ENCODE measurements around the gene SBSN. TPM values are rescaled to one million over a fixed set of nuclear protein-coding genes. Genes with fewer than 3 reads are reported as not detected.

The SBSN gene
- total RNA-seq, 1 experiment from 2014 or later: 0.15 TPM

DNA sequence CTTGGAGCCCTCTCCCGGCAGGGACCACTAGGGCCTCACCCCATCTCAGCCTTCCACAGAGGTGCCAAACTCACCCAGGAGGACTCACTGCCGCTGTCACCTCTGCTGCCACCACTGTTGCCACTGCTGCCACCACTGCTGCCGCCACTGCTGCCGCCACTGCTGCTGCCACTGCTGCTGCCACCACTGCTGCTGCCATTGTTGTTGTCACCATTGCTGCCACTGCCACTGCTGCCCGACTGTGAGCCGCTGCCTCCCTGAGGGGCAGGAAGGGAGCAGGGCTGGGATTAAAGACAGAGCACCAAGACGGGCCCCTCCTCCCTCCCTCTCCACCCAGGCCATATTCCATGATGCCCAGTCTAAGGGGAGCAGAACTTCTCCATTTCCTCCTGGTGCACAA is 16.8 kb downstream of the SBSN start:
- Mint-ChIP-seq H3K4me1 (peaks cover 22 to 40% of the 10 kb centered on the region in 2 experiments), H3K4me3 (no peak overlapping the region), H3K27ac (no peak overlapping the region), H3K9me3 (no peaks in the 10 kb centered on the region), H3K36me3 (ENCODE audit: insufficient read depth in 1 of 3, low read depth in 3 of 3) (peaks cover 18 to 20% (median 20%) of the 10 kb centered on the region in 3 experiments), H3K27me3 (ENCODE audit: low read depth) (peaks cover 26% of the 10 kb centered on the region)
- no peak overlapping the region for H3K18ac ChIP-seq (ENCODE audit: insufficient read length, low read depth, low read length)
- DNase-seq: no peak
- H2BK15ac ChIP-seq (ENCODE audit: low read depth, low read length): no peak overlapping the region
- H2BK12ac ChIP-seq (ENCODE audit: insufficient read length, low read depth, low read length): no peak overlapping the region
- no peak overlapping the region for H4K91ac ChIP-seq (ENCODE audit: insufficient read length, low read depth, low read length)
- H4K5ac ChIP-seq (ENCODE audit: insufficient read length, low read depth, low read length): no peak overlapping the region
- no peak overlapping the region for H2BK120ac ChIP-seq (ENCODE audit: low read depth, low read length, poor library complexity, severe bottlenecking)
- no peak overlapping the region for H3K56ac ChIP-seq (ENCODE audit: insufficient read length, low read depth, low read length)
- no peak overlapping the region for H2BK5ac ChIP-seq (ENCODE audit: insufficient read length, low read length)
- H3K4me2 ChIP-seq (ENCODE audit: insufficient read depth, insufficient read length, low read length): no peak overlapping the region
- H3K79me2 ChIP-seq (ENCODE audit: insufficient read depth, low read length): peaks cover 4% of the 10 kb centered on the region; the same call in 1 of the 2 replicates
- H3T11ph ChIP-seq (ENCODE audit: low read length): no peak overlapping the region
- H3K23ac ChIP-seq (ENCODE audit: insufficient read length, low read depth, low read length): no peak overlapping the region
- no peaks in the 10 kb centered on the region for H3K9me3 ChIP-seq (ENCODE audit: control insufficient read depth, low read depth, low read length)
- no peak overlapping the region for H2AFZ ChIP-seq (ENCODE audit: low read length)
- H3K14ac ChIP-seq (ENCODE audit: insufficient read depth, low read length): no peak overlapping the region
- WGBS (ENCODE audit: extremely low coverage, insufficient read length, low lambda C conversion rate): no CpG with 5 or more reads among the region's 7 CpGs
- H2AK5ac ChIP-seq (ENCODE audit: insufficient read length, low read length): no peak overlapping the region
- H3K4me1 ChIP-seq (ENCODE audit: insufficient read depth, low read length): no peaks in the 10 kb centered on the region
- H4K20me1 ChIP-seq (ENCODE audit: control insufficient read depth, insufficient read depth, insufficient read length): no peaks in the 10 kb centered on the region
- no peak overlapping the region for H2BK20ac ChIP-seq (ENCODE audit: low read depth, low read length, poor library complexity, severe bottlenecking)
- H3K79me1 ChIP-seq (ENCODE audit: insufficient read depth, low read depth, low read length, poor library complexity, severe bottlenecking): no peaks in the 10 kb centered on the region
- peaks cover 12% of the 10 kb centered on the region for H3K23me2 ChIP-seq (ENCODE audit: insufficient read length, low read depth, low read length, poor library complexity, severe bottlenecking)
- no peak overlapping the region for H3K27ac ChIP-seq (ENCODE audit: insufficient read length, low read depth, low read length)
- H3K9ac ChIP-seq (ENCODE audit: extremely low read depth, insufficient read length, low read length): no peak overlapping the region
- H3K4ac ChIP-seq (ENCODE audit: low read depth, low read length): no peak overlapping the region
- H4K8ac ChIP-seq (replicated peaks; ENCODE audit: insufficient read length, low read depth, low read length): no peak overlapping the region
- no peaks in the 10 kb centered on the region; the same call in 1 of the 2 replicates for H3K27me3 ChIP-seq (ENCODE audit: insufficient read depth, low read length)
- TF ChIP-seq, protein P1, sequence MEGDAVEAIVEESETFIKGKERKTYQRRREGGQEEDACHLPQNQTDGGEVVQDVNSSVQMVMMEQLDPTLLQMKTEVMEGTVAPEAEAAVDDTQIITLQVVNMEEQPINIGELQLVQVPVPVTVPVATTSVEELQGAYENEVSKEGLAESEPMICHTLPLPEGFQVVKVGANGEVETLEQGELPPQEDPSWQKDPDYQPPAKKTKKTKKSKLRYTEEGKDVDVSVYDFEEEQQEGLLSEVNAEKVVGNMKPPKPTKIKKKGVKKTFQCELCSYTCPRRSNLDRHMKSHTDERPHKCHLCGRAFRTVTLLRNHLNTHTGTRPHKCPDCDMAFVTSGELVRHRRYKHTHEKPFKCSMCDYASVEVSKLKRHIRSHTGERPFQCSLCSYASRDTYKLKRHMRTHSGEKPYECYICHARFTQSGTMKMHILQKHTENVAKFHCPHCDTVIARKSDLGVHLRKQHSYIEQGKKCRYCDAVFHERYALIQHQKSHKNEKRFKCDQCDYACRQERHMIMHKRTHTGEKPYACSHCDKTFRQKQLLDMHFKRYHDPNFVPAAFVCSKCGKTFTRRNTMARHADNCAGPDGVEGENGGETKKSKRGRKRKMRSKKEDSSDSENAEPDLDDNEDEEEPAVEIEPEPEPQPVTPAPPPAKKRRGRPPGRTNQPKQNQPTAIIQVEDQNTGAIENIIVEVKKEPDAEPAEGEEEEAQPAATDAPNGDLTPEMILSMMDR (conservative IDR thresholded peaks at IDR 0.05): no peak
